HepG2 (cell line): ENCODE results near the gene PMM2. TPM values are rescaled to one million over a fixed set of nuclear protein-coding genes. Genes with fewer than 3 reads are reported as not detected.

Experiments
- HNF1B ChIP-seq: sonication (generic); formaldehyde crosslinking; IDR thresholded peaks from 2 replicates; pipeline ENCODE4 v1.5.1; 2020; ENCODE audit warnings: mild to moderate bottlenecking, moderate library complexity, missing genetic modification reagents
- MXD1 ChIP-seq: sonication (generic); formaldehyde crosslinking; IDR thresholded peaks from 2 replicates; pipeline ENCODE4 v1.4.0; 2020; ENCODE audit warnings: mild to moderate bottlenecking, missing genetic modification reagents
- MZF1 ChIP-seq: sonication (generic); formaldehyde crosslinking; IDR thresholded peaks from 2 replicates; pipeline ENCODE4 v1.8.1; 2023; ENCODE audit warnings: mild to moderate bottlenecking, missing genetic modification reagents, borderline replicate concordance
- NFYB ChIP-seq: sonication (generic); formaldehyde crosslinking; IDR thresholded peaks from 2 replicates; pipeline ENCODE4 v1.4.0; 2020; ENCODE audit warnings: missing genetic modification reagents
- NRL ChIP-seq: sonication (generic); formaldehyde crosslinking; IDR thresholded peaks from 2 replicates; pipeline ENCODE4 v1.5.0; 2020; ENCODE audit warnings: missing genetic modification reagents, mild to moderate bottlenecking, moderate library complexity, borderline replicate concordance
- POLR2G ChIP-seq: fragments of 200-400 bp; formaldehyde crosslinking; IDR thresholded peaks from 2 replicates; pipeline ENCODE4 v1.6.1; 2018; ENCODE audit warnings: mild to moderate bottlenecking, low read depth, low read length, moderate library complexity
- ZBTB21 ChIP-seq: sonication (generic); formaldehyde crosslinking; IDR thresholded peaks from 2 replicates; pipeline ENCODE4 v1.4.0; 2020; ENCODE audit warnings: missing genetic modification reagents
- ZBTB25 ChIP-seq: IDR thresholded peaks from 2 replicates; pipeline ENCODE4 v1.6.1; 2018; ENCODE audit warnings: missing genetic modification reagents
- ZKSCAN1 ChIP-seq: fragments of 150-350 bp; IDR thresholded peaks from 2 replicates; pipeline ENCODE4 v1.6.1; 2014; ENCODE audit warnings: low read length
- ZNF275 ChIP-seq: sonication (generic); formaldehyde crosslinking; IDR thresholded peaks from 2 replicates; pipeline ENCODE4 v1.8.0; 2022; ENCODE audit warnings: missing genetic modification reagents, mild to moderate bottlenecking, inconsistent platforms, borderline replicate concordance
- ZNF3 ChIP-seq: IDR thresholded peaks from 2 replicates; pipeline ENCODE4 v1.7.0; 2017; ENCODE audit warnings: inconsistent platforms
- ZNF343 ChIP-seq: sonication (generic); formaldehyde crosslinking; IDR thresholded peaks from 2 replicates; pipeline ENCODE4 v1.4.0; 2020; ENCODE audit warnings: mild to moderate bottlenecking, missing genetic modification reagents
- ZNF430 ChIP-seq: sonication (generic); formaldehyde crosslinking; IDR thresholded peaks from 2 replicates; pipeline ENCODE4 v1.9.0; 2021; ENCODE audit warnings: mild to moderate bottlenecking, missing genetic modification reagents
- ZNF639 ChIP-seq: conservative IDR thresholded peaks from 2 replicates; pipeline ENCODE4 v1.6.1; 2018; ENCODE audit warnings: missing genetic modification reagents
- ZNF737 ChIP-seq: sonication (generic); formaldehyde crosslinking; IDR thresholded peaks from 2 replicates; pipeline ENCODE4 v1.5.0; 2020; ENCODE audit warnings: missing genetic modification reagents, mild to moderate bottlenecking, borderline replicate concordance
- ZNF816 ChIP-seq: sonication (generic); formaldehyde crosslinking; IDR thresholded peaks from 2 replicates; pipeline ENCODE4 v1.8.0; 2022; ENCODE audit warnings: missing genetic modification reagents, mild to moderate bottlenecking, borderline replicate concordance
- ZUFSP ChIP-seq: sonication (generic); formaldehyde crosslinking; IDR thresholded peaks from 2 replicates; pipeline ENCODE4 v1.9.0; 2021; ENCODE audit warnings: missing genetic modification reagents, mild to moderate bottlenecking, borderline replicate concordance
- polyA plus RNA-seq, 8 experiments: library from polyadenylated mRNA; depleted of rRNA in 3 of 8; stranded (reverse) in 7 of 8; unstranded in 1 of 8; fragments of >200 nt; fragmentation: Illumina TruSeq in 4 of 8; extraction: Trizol in 4 of 8; gene quantifications; 2 replicates each; pipeline versions ENCODE4 v1.2.1 to v1.2.3, GENCODE V29; 2011 to 2016; ENCODE audit warnings: low read depth in 4 of 8, missing spikeins in 1 of 8, mixed read lengths in 1 of 8; ENCODE audit not compliant: insufficient read depth in 1 of 8
- total RNA-seq, 5 experiments: library from RNA; depleted of rRNA; stranded (reverse); fragments of >200 nt; fragmentation: Illumina TruSeq; extraction: Trizol; gene quantifications; 2 replicates each; pipeline ENCODE4 v1.2.3, GENCODE V29; 2016; ENCODE audit warnings: low read depth in 1 of 5

The PMM2 gene
- total and polyA plus RNA-seq, 2 of the 13 experiments (the other 11 are each of a cell fraction or from before 2014, with no cell fraction given), result 52.2 to 93.7 TPM

- TF ChIP-seq ZBTB25 (CRISPR knock-in tag), result 0 out of 2 replicates have a peak, but pooled peaks have one; percentile 49
- TF ChIP-seq ZNF737, result no peak
- TF ChIP-seq MXD1 (CRISPR knock-in tag), result peak; percentile 65; the same call in 1 of the 2 replicates
- peak; percentile 15; the same call in 1 of the 2 replicates for TF ChIP-seq ZNF3 (CRISPR knock-in tag)
- TF ChIP-seq ZNF430 (CRISPR knock-in tag), result peak; percentile 83; the same call in 1 of the 2 replicates
- TF ChIP-seq HNF1B (CRISPR knock-in tag), result peak; percentile 73; the same call in 1 of the 2 replicates
- TF ChIP-seq ZNF816 (CRISPR knock-in tag), result peak; percentile 51
- no peak; the same call in 1 of the 2 replicates for TF ChIP-seq ZNF275 (CRISPR knock-in tag)
- peak; percentile 57; the same call in 1 of the 2 replicates for TF ChIP-seq ZNF639 (CRISPR knock-in tag)
- no peak for TF ChIP-seq MZF1 (CRISPR knock-in tag)
- peak; percentile 60 for TF ChIP-seq NFYB (CRISPR knock-in tag)
- peak; percentile 92 for TF ChIP-seq POLR2G
- TF ChIP-seq ZUFSP (CRISPR knock-in tag), result no peak
- peak; percentile 87 for TF ChIP-seq ZNF343
- TF ChIP-seq ZBTB21 (CRISPR knock-in tag), result no peak
- no peak for TF ChIP-seq ZKSCAN1
- peak; percentile 78 for TF ChIP-seq NRL (CRISPR knock-in tag)
These were observed 71.0 kb downstream of the PMM2 start, which contains the start of gene CARHSP1 (continued) for GRCh38 chr16:8868416-8869211.
